SK-N-MC (cell line): ENCODE data around the gene LARGE1.

Experiments used
- EZH2 ChIP-seq: fragments of 200-600 bp; sonication (generic); IDR thresholded peaks from one replicate; pipeline ENCODE4 v1.6.1; 2017; ENCODE audit warnings: antibody characterized with exemption
- FOXP2 ChIP-seq: optimal IDR thresholded peaks from 2 replicates; pipeline ENCODE3; 2011; ENCODE audit warnings: mild to moderate bottlenecking, moderate library complexity; ENCODE audit not compliant: insufficient read depth; ENCODE audit errors: extremely low read length, control extremely low read depth
- POLR2AphosphoS5 ChIP-seq: IDR thresholded peaks from 2 replicates; pipeline ENCODE4 v1.6.1; 2012; ENCODE audit warnings: mild to moderate bottlenecking, low read depth, low read length, borderline replicate concordance

- TF ChIP-seq EZH2 (no peak), POLR2AphosphoS5 (no peak), FOXP2 (no peak)
Observed at GRCh38 chr22:33451866-33452469, 468.3 kb downstream of the LARGE1 start.
